Jurkat, Clone E6-1 (cell line): ENCODE measurements around the gene C16orf96.

Experiments
- DNase-seq: peaks from one replicate; pipeline ENCODE4 v3.0.0-alpha.2; 2011; ENCODE audit warnings: low read depth, low spot score
- H3K4me3 ChIP-seq: 2 replicates; pipeline ENCODE4 v1.5.1; 2011; ENCODE audit warnings: mild to moderate bottlenecking, low read length, control low read depth, moderate library complexity

Gene C16orf96

GRCh38 chr16:4631444-4631843 lies 75.3 kb downstream of the C16orf96 start:
- no peak for DNase-seq
- no peak overlapping the region for H3K4me3 ChIP-seq

- no peak for DNase-seq
- H3K4me3 ChIP-seq, result no peak overlapping the region
Measured at GRCh38 chr16:4633910-4634635, 77.9 kb downstream of the C16orf96 start.

GRCh38 chr16:4634768-4635167 lies 78.6 kb downstream of the C16orf96 start:
- DNase-seq, result no peak
- H3K4me3 ChIP-seq, result no peak overlapping the region

DNA sequence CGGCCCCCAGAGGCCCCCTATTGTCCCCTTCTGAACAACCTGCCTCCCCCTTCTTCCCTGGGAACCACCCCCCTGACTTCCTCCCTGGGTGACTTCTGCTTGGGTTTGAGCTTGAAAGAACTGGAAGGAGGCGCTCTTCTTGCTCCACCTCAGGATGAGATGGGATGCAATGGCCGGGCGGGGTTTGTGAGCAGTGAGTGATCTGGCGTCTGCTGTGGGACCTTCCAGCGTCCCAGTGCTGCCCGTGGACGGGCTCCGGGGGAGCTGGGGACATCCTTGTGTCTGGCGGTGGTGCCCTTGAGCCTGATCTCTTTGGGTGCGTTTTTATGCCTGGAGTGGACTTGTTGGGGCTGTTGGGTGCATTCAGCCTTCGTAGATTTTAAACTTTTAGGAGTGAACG lies 80.1 kb downstream of the C16orf96 start:
- DNase-seq, result no peak
- no peak overlapping the region for H3K4me3 ChIP-seq

DNA sequence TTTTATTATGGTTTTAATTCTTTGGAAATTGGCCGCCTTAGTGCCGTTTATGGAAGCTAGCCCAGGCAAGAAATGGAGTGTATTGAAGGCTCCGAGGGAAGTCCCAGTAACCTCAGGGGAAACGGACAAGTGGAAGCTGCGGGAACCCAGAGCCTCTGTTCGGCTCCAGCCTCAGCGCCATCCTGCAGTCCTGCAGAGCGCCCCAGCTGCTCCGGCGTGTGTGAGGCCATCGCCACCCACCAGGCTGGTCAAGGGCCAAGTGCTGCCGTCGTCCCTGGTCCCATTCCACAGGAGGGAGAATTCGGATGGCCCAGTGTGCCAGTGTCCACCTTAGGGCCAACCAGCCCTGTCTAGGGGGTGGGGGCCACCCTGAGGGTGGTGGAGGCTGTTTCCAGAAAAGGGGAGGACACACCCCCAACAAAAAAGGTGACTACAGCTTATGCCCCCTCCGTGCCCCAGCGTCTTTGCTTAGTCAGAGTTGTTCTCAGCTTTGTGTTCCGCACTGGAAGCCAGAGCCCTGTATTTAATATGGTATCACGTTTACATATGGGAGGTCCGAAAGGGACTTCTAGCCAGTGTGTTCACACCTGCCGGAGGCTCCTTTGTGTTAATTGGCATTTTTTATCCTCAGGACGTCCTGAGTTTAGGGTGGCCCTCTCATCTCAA lies 81.5 kb downstream of the C16orf96 start:
- DNase-seq, result no peak
- H3K4me3 ChIP-seq, result no peak overlapping the region

GRCh38 chr16:4639899-4640509 lies 83.9 kb downstream of the C16orf96 start:
- no peak overlapping the region for H3K4me3 ChIP-seq
- no peak for DNase-seq

DNA sequence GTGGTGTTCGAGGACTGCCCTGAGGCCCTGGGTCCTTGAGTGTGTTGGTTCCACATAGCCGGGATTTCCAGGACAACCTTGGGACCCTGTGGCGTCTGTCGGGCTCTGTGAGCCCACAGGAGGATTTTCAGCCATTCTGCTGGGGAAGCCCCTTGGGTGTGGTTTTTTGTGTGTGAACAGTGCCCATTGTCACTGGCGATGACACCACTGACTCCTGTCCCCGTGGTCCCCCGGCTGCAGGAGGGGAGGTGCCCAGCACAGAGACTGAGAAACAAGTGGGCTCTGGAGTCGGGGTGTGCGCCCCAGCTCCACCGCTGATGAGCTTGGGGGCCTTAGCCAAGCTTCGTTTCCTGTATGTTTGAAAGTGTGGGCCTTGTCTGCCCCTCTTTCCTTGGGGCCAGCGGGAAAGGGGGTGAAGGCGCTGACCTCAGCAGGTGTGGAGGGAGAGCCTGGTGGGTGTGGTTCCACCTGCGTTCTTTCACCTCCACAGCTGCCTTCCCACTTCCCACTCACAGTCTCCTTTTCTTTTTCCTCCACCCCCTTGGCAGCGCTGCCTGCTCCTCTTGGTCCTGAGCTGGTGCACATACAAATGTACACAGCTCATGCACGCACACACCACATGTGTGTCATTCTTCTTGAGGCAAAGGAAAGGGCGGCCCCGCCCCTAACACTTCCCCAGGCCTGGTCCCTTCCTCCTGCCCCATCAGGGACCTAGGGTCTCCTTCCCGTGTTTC lies 84.6 kb downstream of the C16orf96 start:
- no peak for DNase-seq
- no peak overlapping the region for H3K4me3 ChIP-seq

DNA sequence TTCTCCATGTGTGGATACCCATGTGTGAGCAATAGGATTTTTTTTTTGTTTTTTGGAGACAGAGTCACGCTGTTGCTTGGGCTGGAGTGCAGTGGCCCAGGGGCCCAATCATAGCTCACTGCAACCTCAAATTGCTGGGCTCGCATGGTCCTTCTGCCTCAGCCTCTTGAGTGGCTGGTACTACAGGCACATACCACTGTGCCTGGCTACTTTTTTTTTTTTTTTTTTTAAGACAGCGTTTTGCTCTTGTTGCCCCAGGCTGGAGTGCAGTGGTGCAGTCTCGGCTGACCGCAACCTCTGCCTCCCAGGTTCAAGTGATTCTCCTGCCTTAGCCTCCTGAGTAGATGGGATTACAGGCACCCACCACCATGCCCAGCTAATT lies 85.2 kb downstream of the C16orf96 start:
- H3K4me3 ChIP-seq, result no peak overlapping the region
- DNase-seq, result no peak

DNA sequence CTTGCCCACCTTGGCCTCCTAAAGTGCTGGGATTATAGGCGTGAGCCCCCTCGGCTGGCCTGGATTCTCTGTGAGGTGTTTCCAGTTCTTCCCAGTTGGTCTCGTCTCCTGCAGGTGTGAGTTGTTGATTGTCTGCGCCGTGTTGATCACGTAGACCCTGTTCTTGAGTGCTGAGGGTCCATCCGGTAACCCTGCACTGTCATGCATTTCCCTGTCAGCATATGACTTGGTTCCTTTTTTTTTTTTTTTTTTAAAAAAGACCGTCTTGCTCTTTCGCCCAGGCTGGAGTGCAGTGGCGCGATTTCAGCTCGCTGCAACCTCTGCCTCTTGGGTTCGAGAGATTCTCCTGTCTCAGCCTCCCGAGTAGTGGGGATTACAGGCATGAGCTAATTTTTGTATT lies 85.8 kb downstream of the C16orf96 start:
- no peak for DNase-seq
- no peak overlapping the region for H3K4me3 ChIP-seq

- peak; percentile 63 for DNase-seq
- H3K4me3 ChIP-seq, result no peak overlapping the region
Measured at GRCh38 chr16:4646773-4647643, 90.9 kb downstream of the C16orf96 start.

GRCh38 chr16:4647644-4647980 lies 91.5 kb downstream of the C16orf96 start:
- H3K4me3 ChIP-seq, result no peak overlapping the region
- no peak for DNase-seq

GRCh38 chr16:4648917-4649316 lies 92.8 kb downstream of the C16orf96 start:
- no peak overlapping the region for H3K4me3 ChIP-seq
- no peak for DNase-seq

DNA sequence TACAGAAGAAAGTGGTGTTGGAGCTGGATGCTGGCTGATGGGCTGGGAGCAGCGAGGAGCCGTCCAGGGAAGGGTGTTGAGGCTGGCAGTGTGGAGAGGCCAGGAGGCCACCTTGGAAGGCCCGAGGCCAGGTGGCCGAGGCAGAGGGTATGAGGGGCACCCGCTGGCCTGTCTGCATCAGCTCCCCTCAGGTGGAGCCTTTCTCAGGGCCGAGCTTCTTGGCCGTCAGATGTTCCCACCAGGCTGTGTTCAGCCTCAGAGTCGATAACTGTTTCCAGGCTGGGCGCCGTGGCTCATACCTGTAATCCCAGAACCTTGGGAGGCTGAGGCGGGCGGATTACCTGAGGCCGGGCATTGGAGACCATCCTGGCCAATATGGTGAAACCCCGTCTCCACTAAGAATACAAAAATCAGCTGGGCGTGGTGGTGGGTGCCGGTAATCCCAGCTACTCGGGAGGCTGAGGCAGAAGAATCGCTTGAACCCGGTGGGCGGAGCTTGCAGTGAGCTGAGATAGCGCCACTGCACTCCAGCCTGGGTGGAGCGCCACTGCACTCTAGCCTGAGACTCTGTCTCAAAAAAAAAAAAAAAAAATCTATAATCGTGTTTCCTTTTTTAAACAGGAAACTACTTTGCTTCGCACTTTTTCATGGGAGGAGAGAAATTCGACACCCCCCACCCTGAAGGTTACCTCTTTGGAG lies 93.8 kb downstream of the C16orf96 start:
- no peak overlapping the region for H3K4me3 ChIP-seq
- DNase-seq, result no peak
